HUES6 (cell line): ENCODE results near the gene IL1RN.
A peak's percentile ranks its signal among the peaks of the same experiment; 100 is the strongest.

ENCODE experiments used
- H3K27ac ChIP-seq: 2 replicates; pipeline ENCODE4 v1.7.0; 2013; ENCODE audit warnings: low read depth, mild to moderate bottlenecking, low read length, inconsistent platforms
- H3K27me3 ChIP-seq: 2 replicates; pipeline ENCODE4 v1.6.1; 2013; ENCODE audit warnings: low read length; ENCODE audit not compliant: control insufficient read depth, insufficient read depth
- H3K36me3 ChIP-seq: 2 replicates; pipeline ENCODE4 v1.6.1; 2013; ENCODE audit warnings: low read length; ENCODE audit not compliant: control insufficient read depth, insufficient read depth
- H3K4me1 ChIP-seq: 2 replicates; pipeline ENCODE4 v1.6.1; 2013; ENCODE audit warnings: low read length; ENCODE audit not compliant: control insufficient read depth, insufficient read depth
- H3K4me3 ChIP-seq: 2 replicates; pipeline ENCODE4 v1.5.1; 2013; ENCODE audit warnings: low read depth, low read length
- H3K9ac ChIP-seq: one replicate; pipeline ENCODE4 v1.6.1; 2013; ENCODE audit warnings: mild to moderate bottlenecking, low read length
- H3K9me3 ChIP-seq: 2 replicates; pipeline ENCODE4 v1.6.1; 2013; ENCODE audit warnings: low read depth, low read length; ENCODE audit not compliant: control insufficient read depth, insufficient read depth

Gene IL1RN

DNA sequence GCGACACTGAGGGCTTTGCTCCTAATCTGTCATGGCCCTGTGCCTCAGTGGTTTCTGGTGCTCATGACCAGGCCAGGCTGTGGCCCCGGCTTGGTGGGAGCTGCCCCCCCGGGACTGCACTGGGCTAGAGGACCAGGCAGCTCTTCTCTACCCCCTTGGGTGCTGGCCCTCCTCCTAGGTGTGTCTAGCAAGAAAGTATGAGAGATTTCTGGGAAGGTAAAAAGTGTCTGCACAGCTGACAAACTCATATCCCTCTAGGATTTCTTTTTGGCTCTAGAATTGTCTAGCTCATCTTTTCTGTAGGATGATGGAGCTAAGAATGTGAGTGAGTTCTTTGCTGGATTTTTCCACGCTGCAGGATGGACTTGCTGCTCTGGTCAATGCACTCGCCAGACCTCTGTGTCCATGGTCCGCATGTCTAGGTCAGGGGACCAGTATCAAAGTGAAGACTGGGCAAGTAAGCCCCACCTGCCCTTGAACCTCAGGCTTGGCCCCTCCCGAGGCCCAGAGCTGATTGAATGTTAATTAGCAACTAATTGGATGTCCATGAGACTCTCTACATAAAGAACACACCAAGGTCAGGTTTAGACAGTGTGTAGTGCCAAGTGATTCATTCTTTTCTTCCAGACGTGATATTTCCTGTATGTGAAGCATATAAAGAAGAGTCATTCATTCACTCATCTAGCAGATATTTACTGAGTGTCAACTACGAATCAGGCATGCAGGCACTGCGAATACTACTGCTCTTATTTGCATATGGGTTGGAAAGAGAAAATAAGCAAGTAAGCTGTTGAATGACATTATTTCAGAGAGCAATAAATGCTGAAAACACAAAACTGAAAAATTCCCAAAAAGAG lies 30.7 kb downstream of the IL1RN start:
- Histone ChIP-seq H3K27me3 (peaks cover 32% of the 10 kb centered on the region), H3K4me1 (peaks cover 19% of the 10 kb centered on the region), H3K9ac (no peak overlapping the region), H3K27ac (no peak overlapping the region), H3K9me3 (no peaks in the 10 kb centered on the region), H3K36me3 (no peaks in the 10 kb centered on the region), H3K4me3 (peak overlapping the region; percentile 69)

DNA sequence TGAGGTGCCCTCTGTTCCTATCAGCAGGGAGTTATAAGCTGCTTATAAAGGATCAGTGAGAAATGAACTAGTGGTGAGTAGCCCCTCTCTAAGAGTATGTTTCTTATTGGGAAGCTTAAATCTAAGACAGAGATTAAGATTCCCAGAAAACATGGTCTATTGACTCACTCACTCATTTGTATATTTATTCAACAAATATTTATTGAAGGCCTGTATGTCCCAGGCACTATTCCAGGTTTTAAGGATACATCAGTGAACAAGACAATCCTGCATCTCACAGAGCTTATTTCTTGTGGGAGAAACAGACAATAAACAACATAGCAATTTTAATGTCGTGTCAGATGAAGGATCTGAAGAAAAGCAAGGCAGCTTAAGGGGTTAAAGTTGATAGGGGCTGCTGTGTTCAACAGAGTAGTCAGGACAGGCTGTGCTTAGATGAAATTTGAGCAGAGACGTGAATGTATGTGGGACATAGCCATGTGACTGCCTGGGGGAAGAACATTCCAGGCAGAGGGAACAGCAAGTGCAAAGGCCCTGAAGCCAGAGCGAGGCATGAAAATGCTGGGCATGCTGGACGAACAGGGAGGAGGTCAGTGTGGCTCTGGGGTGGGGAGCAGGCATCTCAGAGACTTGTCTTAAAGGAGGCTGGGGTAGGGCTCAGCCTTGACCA lies 31.6 kb downstream of the IL1RN start:
- Histone ChIP-seq H3K4me3 (no peak overlapping the region), H3K9me3 (no peaks in the 10 kb centered on the region), H3K4me1 (peaks cover 19% of the 10 kb centered on the region), H3K9ac (no peak overlapping the region), H3K27me3 (peaks cover 32% of the 10 kb centered on the region), H3K36me3 (no peaks in the 10 kb centered on the region), H3K27ac (no peak overlapping the region)

DNA sequence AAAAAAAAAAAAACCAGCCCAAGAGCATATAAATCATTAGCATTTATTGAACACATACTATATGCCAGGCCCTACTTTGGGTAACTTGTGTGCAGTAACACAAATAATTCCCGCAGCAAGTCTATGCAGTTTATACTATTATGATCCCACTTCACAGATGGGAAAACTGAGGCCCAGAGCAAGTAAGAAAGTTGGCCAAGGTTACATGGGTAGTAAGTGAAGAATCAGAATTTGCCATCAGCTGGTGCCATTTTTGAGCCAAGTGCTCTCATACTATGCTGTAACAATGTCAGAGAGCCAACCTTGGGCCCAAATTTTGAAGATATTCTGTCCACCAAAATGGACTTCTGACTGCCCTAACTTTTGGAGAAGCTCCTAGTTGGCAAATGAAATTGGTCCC lies 32.9 kb downstream of the IL1RN start:
- no peak overlapping the region for H3K27ac ChIP-seq
- no peaks in the 10 kb centered on the region for H3K9me3 ChIP-seq
- no peaks in the 10 kb centered on the region for H3K36me3 ChIP-seq
- H3K4me3 ChIP-seq, result no peak overlapping the region
- peaks cover 21% of the 10 kb centered on the region for H3K4me1 ChIP-seq
- H3K9ac ChIP-seq, result no peak overlapping the region
- H3K27me3 ChIP-seq, result peaks cover 32% of the 10 kb centered on the region

DNA sequence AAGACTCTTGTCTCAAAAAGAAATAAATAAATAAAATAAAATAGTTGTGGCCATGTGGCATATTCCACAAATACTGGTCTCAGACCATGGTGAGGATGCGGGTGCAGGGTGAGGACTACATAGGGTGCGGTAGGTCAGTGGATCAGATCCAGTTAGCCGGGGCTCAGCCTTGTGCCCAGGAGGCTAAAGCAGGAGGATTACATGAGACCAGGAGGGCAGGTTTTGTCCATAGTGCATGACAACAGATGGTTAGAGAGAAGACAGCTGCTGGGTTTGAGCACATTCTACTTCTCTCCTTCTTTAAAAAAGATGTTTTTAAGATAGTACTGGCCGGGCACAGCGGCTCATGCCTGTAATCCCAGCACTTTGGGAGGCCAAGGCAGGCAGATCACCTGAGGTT lies 33.6 kb downstream of the IL1RN start:
- Histone ChIP-seq H3K4me1 (peaks cover 25% of the 10 kb centered on the region), H3K27ac (no peak overlapping the region), H3K36me3 (no peaks in the 10 kb centered on the region), H3K9ac (no peak overlapping the region), H3K27me3 (peaks cover 29% of the 10 kb centered on the region), H3K4me3 (no peak overlapping the region), H3K9me3 (no peaks in the 10 kb centered on the region)

DNA sequence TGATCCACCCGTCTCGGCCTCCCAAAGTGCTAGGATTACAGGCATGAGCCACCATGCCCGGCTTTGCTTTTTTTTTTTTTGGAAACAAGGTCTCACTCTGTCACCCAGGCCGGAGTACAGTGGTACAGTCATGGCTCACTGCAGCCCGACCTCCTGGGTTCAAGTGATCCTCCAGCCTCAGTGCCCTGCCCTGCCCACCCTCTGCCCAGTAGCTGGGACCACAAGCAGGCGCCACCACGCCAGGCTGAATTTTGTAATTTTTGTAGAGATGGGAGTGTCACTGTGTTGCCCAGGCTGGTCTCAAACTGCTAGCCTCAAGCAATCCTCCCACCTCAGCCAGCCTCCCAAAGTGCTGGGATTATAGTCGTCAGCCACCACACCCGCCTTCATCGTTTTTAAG lies 34.8 kb downstream of the IL1RN start:
- no peaks in the 10 kb centered on the region for H3K36me3 ChIP-seq

DNA sequence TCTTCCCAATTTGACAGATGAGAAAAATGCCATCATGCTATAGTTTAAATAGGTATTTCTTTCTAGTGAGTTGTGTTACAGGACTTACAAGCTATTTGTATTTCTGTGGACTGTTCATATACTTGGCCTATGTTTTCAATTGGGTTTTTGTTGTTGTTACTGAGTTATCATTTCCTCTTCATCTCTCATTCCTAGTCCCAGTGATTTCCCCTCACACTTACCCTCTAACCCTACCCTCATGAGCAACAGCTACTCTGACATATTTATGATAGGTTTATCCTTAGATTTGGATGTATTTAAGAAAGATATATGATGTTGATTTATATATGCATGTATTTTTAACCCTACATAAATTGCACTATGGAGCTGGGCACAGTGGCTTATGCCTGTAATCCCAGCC lies 35.5 kb downstream of the IL1RN start:
- peaks cover 17% of the 10 kb centered on the region for H3K4me1 ChIP-seq
- H3K9me3 ChIP-seq, result no peaks in the 10 kb centered on the region
- H3K4me3 ChIP-seq, result no peak overlapping the region
- no peak overlapping the region for H3K9ac ChIP-seq
- no peak overlapping the region for H3K27ac ChIP-seq
- peaks cover 17% of the 10 kb centered on the region for H3K27me3 ChIP-seq
- H3K36me3 ChIP-seq, result no peaks in the 10 kb centered on the region

More for the DNA sequence above, 34.8 kb downstream of the IL1RN start:
- no peak overlapping the region for H3K27ac ChIP-seq
- H3K9ac ChIP-seq, result no peak overlapping the region
- peaks cover 18% of the 10 kb centered on the region for H3K4me1 ChIP-seq
- no peaks in the 10 kb centered on the region for H3K9me3 ChIP-seq
- peaks cover 22% of the 10 kb centered on the region for H3K27me3 ChIP-seq
- H3K4me3 ChIP-seq, result no peak overlapping the region

DNA sequence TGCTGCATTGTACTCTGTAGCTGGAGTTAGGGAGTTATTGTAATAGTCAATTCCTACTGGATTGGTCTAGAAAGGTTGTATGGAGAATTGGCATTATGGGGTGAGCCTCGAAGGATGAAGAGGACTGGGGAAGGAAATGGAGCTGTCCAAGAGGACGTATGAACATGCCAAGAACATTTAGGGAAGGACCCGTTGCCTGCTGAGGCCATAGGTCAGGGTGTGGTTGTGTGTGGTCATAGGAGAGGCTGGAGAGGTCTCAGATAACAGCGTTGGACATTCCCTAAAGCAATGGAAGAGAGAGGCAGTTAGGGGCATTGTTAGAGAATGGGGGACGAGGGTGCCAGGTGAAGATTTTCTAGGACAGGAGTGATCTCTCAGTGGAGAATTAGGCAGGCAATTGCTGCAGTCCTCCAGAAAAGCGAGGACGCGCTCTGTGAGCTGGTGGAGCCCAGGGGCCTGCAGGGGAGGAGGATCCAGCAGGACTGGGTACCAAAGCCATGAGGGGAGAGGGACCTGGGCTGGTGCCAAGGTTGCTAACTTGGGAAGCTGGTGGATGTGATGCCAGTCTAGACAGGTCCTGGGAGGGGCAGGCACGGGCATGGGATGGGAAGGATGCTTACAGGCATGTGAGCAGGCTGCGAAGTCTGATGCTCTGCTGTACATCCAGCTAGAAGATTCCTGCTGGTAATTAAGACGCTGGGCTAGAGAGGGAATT lies 37.0 kb downstream of the IL1RN start:
- Histone ChIP-seq H3K4me1 (peaks cover 11% of the 10 kb centered on the region), H3K27ac (no peak overlapping the region), H3K36me3 (no peaks in the 10 kb centered on the region), H3K27me3 (peaks cover 2% of the 10 kb centered on the region; the same call in 1 of the 2 replicates), H3K9me3 (no peaks in the 10 kb centered on the region), H3K4me3 (no peak overlapping the region), H3K9ac (no peak overlapping the region)

DNA sequence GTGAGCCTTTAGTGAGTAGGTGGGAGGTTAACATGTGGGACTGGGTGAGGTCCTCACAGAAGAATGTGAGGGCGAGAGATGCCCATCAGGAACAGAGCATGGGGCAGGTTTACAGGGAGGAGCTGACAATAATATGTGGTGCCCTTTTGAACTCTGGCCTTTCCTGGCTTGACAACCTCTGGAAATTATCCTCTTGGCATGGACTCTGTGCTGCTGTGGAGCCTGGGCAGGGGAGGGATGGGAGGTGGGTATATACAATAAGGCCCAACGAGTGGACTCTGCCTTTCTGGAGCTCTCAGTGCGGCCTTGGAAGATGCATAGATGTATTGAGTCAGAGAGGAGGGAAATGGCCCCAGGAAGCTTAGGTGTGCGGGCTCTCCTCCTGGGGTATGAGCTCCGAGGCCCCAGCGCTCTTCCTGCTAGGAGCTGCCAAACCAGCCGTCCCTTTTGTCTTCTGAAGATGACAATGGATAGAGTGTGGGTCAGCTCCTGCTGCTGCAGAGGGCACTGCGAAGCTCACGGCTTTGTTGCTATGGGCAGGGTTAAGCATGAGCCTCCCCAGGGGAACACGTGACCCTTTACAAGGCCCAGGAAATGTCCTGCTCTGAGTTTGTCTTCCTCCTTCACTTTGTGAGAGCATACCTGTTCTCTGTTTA lies 37.7 kb downstream of the IL1RN start:
- peaks cover 11% of the 10 kb centered on the region for H3K4me1 ChIP-seq
- H3K27ac ChIP-seq, result no peak overlapping the region

DNA sequence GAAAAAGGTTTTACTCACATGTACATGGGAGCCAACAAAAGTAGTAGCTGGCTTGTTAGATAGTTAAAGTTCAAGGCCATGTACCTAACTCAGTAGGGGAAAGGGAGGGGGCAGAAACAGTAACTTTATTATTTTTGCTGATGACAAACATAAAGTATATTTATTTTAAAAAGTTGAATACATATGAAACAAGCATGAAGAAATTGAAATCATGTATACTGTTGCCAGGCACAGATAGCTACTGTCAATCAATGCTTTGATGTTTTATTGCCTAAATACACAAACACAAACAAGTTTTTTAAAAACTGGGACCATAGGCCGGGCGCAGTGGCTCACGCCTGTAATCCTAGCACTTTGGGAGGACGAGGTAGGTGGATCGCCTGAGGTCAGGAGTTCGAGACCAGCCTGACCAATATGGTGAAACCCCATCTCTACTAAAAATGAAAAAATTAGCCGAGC lies 38.8 kb downstream of the IL1RN start:
- Histone ChIP-seq H3K36me3 (no peaks in the 10 kb centered on the region), H3K4me3 (no peak overlapping the region), H3K9ac (no peak overlapping the region), H3K27ac (no peak overlapping the region), H3K27me3 (no peaks in the 10 kb centered on the region), H3K9me3 (no peaks in the 10 kb centered on the region), H3K4me1 (peaks cover 11% of the 10 kb centered on the region)

More for the DNA sequence above, 37.7 kb downstream of the IL1RN start:
- Histone ChIP-seq H3K9me3 (no peaks in the 10 kb centered on the region), H3K4me3 (no peak overlapping the region), H3K9ac (no peak overlapping the region), H3K36me3 (no peaks in the 10 kb centered on the region), H3K27me3 (no peaks in the 10 kb centered on the region)

DNA sequence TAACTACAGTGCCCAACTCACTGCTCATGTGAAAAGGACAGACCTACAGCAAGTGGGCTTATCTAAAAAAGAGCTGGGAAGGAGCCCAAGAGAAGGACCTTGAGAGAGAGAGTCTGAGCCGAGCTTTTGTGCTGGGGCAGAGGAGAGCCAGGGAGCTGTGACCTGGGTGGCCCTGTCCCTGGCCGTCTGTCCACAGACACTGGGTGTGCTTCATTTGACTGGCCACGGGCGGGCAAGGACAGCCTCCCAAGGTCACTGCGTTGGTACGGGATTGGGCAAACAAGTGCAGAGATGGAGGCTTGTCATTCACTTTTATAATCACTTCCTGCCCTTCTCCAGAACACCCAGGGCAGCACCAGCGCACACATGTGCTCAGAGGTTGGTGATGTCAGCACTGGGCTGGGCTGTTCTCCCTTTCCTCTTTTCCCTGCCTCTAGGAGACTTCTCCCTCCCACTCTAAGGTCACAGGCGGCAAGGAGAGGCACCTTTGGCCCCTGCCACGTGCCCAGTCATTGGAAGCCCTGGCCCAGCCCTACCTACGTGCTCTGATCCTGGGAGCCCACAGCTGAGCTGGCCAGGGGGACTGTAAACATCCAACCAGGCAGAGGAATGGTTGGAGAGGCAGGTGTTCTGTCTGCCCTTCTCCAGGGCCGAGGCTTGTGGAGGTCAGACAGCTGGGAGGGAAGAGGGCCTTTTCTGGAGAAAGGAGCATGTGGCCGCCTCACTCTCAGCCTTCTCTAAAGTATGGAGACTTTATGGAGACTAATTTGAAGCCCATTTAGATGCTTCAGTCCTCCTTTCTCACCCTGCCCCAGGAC lies 39.9 kb downstream of the IL1RN start:
- H3K9me3 ChIP-seq, result no peaks in the 10 kb centered on the region
- peaks cover 11% of the 10 kb centered on the region for H3K4me1 ChIP-seq
- no peaks in the 10 kb centered on the region for H3K27me3 ChIP-seq
- H3K27ac ChIP-seq, result no peak overlapping the region
- H3K36me3 ChIP-seq, result no peaks in the 10 kb centered on the region
- H3K4me3 ChIP-seq, result no peak overlapping the region
- H3K9ac ChIP-seq, result no peak overlapping the region
